Fibroblast of mammary gland (primary cell): ENCODE measurements around the gene BICDL1.
A peak's percentile ranks its signal among the peaks of the same experiment; 100 is the strongest.

Experiments used
- DNase-seq: peaks from one replicate; pipeline ENCODE4 v3.0.0-alpha.2; 2010; ENCODE audit warnings: low read depth
- H3K4me3 ChIP-seq: 2 replicates; pipeline ENCODE4 v1.5.1; 2011; ENCODE audit warnings: low read depth, mild to moderate bottlenecking, low read length, moderate library complexity; ENCODE audit not compliant: control insufficient read depth
- CTCF ChIP-seq: conservative IDR thresholded peaks from 2 replicates; pipeline ENCODE4 v1.5.1; 2011; ENCODE audit warnings: low read depth, low read length, inconsistent platforms; ENCODE audit not compliant: control insufficient read depth, insufficient read depth

The BICDL1 gene

DNA sequence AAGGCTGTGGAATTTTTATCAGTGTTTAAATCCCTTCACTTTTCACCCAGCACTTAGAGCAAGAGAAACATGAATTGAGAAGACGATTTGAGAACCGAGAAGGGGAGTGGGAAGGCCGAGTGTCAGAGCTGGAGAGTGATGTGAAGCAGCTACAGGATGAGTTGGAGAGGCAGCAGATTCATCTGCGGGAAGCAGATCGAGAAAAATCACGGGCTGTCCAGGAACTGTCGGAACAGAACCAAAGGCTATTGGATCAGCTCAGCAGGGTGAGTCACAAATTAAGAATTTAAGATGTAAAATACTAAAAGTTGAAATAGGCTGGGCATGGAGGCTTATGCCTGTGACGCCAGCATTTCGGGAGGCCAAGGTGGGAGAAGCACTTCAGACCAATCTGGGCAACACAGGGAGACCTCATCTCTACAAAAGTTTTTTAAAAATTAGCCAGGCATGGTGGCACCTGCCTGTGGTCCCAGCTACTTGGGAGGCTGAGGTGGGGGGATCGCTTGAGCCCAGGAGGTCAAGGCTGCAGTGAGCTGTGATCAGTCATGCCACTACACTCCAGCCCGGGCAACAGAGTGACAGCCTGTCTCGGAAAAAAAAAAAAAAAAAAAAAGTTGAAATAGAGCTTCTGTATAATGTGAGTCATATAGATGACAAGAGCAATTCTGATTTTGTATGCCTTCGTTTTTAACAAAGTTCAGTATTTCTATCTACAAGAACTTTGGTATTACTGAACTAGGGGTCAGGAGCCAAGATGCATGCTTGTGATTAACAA lies 9.6 kb downstream of the BICDL1 start:
- no peak for DNase-seq
- no peak overlapping the region for H3K4me3 ChIP-seq
- no peak for TF ChIP-seq CTCF

- no peak for TF ChIP-seq CTCF
- no peak for DNase-seq
- no peak overlapping the region for H3K4me3 ChIP-seq
These were observed 11.5 kb downstream of the BICDL1 start for GRCh38 chr12:120000556-120000955.

GRCh38 chr12:120006258-120006975 lies 17.4 kb downstream of the BICDL1 start:
- no peak for DNase-seq
- H3K4me3 ChIP-seq: no peak overlapping the region
- TF ChIP-seq CTCF: no peak

GRCh38 chr12:120007272-120007671 lies 18.2 kb downstream of the BICDL1 start:
- no peak overlapping the region for H3K4me3 ChIP-seq
- TF ChIP-seq CTCF: no peak
- no peak for DNase-seq

DNA sequence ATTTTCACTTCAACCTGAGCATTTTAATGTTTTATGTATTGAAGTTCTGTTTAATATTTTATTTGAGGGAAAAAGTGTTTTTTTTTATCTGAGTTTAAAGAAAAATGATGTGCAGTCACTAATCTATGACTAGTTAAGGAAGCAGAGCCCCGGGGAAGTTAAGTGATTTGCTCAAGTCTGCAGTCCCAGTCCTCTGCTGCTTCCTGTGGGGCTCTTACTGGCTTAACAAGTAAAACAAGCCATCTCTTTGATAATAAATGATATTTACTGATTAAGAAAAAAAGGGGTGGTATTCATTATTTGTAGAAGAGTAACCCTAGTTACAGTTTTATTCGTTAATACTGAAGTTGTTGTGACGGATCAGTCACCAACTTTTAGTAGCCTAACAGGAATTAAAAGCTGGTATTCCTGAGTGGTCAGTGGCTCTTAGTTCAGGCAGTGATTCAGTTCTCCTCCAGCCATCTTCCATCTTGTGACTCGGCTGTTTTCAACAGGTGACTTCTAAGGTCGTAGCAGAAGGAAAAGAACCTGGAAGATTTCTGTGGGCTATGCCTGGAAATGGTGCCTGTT lies 21.7 kb downstream of the BICDL1 start:
- DNase-seq: no peak
- TF ChIP-seq CTCF: no peak
- H3K4me3 ChIP-seq: no peak overlapping the region

- DNase-seq: peak; percentile 38
- TF ChIP-seq CTCF: no peak
- H3K4me3 ChIP-seq: no peak overlapping the region
These were observed 23.1 kb downstream of the BICDL1 start for GRCh38 chr12:120012067-120012621.
